Forelimb muscle (tissue), 1 donor: ENCODE results near the gene PSMB2. TPM values are rescaled to one million over a fixed set of nuclear protein-coding genes. Genes with fewer than 3 reads are reported as not detected.

Source experiments
- DNase-seq: peaks from one replicate; pipeline ENCODE4 v3.0.0-alpha.2; 2013; ENCODE audit warnings: low read depth
- polyA plus RNA-seq: library from polyadenylated mRNA; unstranded; fragments of 120-200 nt; gene quantifications from one replicate; pipeline ENCODE4 v1.2.1, GENCODE V29; 2013; ENCODE audit not compliant: insufficient read length

PSMB2 gene
- polyA plus RNA-seq, 1 donor = 58.1 TPM

DNA sequence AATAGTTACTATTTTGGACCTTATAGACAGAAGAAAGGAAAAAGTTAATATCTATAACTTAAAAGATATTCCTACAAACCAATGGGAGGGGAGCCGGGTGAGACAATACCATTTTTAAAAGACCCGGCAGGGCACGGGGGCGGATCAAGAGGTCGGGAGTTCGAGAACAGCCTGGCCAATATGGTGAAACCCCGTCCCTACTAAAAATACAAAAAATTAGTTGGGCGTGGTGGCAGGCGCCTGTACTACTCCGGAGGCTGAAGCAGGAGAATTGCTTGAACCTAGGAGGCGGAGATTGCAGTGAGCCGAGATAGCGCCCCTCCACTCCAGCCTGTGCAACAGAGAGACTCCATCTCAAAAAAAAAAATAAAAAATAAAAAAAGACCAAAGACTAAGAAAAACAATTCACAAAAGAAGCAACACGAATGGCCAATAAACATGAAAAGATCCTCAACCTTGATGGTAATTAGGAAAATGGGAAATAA is 1.2 kb upstream of the PSMB2 start:
- DNase-seq = no peak

DNA sequence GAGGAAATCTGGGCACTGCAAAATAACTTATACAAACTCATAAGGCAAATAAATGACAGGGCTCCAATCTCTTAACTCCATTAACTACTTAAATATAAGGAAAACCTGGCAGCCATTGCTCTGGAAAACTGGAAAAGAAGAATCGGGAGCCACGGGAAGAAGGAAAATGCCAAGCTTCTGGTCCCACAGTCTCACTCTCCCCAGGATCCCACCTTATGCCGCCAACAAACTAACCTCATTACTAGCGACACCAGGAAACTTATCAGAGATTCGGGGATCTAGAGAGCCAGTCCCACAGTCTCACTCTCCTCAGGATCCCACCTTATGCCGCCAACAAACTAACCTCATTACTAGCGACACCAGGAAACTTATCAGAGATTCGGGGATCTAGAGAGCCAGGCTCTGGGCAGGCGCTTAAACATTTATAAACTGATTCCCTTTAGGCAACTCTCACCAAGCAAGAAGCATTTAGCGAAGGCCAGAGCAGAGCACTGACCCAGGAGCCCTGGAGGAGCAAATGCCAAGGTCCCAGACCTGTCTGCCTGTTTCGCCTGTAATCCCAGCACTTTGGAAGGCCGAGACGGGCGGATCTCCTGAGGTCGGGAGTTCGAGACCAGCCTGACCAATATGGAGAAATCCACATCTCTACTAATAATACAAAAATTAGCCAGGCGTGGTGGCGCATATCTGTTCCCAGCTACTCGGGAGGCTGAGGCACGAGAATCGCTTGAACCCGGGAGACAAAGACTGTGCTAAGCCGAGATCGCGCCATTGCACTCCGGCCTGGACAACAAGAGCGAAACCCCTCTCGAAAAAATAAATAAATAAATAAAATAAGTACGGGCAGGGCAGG is 720 bp downstream of the PSMB2 start:
- DNase-seq = no peak

DNA sequence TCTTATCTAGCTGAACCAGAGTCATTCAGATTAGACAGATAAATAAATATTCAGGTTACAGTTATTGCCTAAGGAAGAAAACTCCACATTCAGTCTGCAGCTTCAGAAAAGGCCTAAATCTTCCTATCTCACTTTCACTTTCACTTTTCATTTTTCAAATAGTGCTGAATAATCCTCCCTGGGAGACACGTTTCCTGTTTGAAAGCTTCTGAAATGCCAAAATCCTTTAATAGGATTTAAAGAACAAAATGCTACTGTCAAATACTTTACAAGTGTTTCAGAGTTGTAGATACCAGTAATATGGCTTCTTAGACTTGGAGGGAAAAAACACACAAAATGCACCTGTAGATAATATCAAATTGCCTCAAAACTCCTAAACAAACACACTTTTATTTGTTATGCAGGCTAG is 3.9 kb downstream of the PSMB2 start:
- DNase-seq = no peak

DNA sequence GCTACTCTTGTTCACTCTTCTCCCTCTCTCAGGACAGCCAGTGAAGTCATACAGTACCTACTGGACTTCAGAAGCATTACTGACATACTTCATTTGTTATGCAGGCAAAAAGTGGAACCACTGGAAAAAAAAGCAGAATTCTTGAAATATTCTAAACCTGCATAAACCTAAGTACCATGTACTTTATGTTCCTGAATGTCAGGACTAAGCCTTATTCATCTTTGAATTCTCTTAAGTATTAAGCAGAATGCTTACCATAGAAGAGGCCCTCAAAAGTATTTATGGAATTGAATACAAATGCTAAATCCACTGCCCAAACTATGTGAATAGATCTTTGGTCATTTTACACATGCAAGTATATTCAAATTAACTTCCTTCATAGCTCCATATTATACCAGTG is 7.8 kb downstream of the PSMB2 start:
- no peak for DNase-seq

DNA sequence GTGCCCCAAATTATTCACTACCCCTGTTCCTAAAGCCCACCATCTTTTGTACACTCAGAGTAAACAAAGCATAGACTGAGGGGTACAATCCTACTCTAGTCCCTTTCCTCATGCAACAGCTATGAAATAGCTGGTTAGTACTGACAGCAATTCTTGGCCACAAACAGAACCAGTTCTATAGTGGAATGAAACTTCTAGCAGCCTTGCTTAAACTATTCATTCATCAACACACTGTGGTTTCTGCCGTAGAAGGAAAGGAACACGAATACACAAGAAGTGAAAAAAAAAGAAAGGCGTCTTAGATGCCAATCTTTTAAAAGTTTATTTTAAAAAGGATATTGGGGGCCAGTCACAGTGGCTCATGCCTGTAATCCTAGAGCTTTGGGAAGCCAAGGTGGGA is 9.9 kb downstream of the PSMB2 start:
- no peak for DNase-seq

DNA sequence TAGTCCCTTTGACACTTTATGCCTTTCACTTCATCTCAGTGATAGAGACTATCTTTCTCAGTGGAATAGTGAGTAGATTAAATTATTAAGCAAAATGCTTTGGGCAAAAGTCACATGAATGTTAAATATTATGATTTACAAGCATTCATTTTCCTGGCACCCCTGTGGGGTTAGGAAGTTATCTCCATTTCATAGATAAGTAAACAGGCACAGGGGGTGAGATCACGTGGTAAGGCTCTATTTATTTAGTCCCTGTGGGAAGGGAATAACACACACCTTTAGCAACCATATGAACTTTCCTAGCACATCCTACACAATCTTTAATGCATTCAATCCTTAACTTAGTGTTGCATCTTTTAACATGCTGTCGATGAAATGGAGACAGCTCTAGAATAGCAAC is 12.3 kb downstream of the PSMB2 start:
- no peak for DNase-seq

DNA sequence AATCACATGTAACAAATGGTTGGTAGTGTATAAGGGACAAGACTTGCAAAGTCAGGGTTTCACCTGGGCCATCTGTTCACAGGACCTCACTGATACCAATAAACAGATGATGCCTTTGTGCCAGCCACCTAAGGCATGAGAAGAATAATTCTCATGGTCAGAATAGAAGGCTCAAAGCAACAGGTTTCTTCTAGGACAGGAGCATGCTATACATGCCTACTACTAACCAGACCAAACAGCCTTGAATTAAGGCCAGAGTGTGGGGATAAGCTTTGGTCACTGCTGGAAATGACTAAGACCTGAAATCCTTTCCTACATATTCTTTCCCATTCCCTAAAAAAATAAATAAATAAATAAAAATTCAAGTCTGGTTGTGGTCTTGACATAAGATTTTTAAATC is 17.5 kb downstream of the PSMB2 start:
- no peak for DNase-seq

DNA sequence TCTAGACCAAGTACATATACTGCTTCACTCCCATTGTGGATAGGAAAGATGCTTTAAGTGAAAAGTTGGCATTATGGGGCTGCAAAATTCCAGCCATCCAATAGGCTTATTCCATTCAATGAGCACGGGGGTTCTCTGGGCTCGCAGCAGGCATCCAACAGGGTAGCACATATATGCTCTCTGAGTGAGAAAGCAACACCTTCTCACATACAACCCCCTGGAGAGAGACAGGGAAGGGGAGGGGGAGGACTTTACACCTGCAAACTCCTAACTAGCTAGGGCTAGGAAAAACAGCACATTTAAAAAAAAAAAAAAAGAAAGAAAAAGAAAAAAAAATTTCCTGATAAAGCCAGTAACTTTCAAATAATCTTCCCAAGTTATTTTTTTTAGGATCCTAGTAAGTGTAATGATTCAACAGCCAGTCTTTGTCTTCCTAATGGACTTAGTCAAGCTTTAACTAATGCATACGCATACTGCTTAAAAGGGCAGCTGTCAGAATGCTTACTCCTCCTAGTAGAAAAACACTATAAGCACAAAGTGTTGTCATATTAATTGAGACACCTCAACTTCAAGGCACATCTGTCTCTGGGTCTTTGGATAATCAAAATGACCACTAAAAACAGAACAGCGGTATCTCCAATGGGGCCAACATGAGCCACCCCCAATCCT is 18.7 kb downstream of the PSMB2 start:
- DNase-seq = no peak

DNA sequence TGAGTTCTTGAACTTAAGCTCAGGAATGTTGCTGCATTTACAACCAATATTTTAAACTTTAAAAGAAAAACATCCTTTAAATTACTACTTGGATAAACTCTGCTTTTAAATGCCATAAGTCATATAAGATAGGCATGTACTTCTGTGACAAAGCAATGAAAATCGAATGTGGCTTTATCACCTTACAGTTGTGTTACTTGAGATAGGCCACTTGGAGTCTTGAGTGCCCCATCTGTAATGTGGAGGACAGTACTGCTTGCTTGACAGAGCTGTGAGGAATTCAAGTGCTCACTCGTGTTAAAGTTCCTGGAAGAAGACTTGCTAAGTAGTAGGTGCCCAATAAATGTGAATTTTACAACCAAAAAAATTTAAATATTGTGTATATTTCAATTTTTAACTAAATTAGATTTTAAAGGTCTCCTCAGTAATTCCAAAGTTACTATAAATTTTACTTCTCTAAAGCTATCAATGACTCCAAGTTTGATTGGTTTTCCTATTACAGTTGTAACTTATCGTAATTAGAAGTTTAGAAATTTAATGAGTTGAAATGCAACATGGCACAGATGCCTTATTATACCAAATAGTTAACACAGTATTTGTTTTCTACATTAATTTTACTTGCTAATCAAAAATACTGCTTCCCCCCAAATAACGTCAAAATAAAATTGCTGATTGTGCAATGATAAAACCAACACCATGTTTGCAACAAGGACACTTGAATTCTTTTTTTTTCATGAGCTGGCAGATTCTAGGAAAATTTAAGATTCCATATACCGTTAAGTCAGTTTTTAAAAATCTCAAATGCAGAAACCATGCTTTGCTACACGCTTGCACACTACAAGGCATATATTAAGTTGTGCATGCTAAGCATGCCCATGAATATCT is 21.8 kb downstream of the PSMB2 start:
- no peak for DNase-seq

DNA sequence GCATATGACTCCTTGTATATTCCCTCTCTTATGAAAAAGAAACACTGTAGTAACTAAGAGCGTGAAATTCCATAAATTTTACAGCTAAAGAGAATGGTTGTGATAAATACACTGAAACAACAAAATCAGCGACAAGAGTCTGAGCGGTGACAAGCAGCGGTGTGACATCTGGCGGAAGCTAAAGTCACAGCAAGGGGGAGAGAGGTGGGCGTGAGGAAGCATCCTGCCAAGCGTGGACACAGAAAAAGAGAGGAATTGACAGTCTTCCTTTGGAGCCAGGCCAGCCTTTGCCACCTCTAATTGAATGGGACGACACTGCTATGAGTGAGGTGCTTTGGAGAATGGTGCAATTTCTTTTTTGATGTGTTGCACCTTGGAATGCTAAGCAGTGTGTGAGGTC is 25.9 kb downstream of the PSMB2 start:
- no peak for DNase-seq

DNA sequence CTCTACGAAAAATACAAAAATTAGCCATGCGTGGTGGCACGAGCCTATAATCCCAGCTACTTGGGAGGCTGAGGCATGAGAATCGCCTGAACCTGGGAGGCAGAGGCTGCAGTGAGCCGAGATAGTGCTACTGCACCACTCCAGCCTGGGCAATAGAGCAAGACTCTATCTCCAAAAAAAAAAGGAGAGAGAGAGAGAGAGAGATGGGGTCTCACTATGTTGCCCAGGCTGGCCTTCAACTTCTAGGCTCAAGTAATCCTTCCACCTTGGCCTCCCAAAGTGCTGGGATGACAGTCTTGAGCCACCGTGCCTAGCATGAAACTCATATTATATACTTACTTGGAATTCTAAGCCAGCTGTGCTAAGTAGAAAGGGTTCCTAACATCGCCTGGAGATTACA is 29.7 kb downstream of the PSMB2 start:
- no peak for DNase-seq

DNA sequence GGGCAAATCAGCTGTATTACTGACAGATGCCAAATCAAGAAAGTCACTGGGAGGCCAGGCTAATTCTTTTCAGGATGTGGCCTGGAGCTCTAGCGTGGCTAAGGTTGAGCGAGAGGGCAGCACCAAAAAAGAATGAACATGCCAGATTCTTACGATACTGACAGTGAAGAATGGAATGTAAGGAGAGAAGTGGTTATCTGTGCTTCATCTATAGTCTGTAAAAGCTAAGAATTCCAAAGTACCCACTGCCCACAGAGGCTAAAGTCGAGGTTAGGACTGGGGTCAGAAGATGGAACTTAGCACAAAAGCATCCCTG is 35.5 kb downstream of the PSMB2 start:
- no peak for DNase-seq

DNA sequence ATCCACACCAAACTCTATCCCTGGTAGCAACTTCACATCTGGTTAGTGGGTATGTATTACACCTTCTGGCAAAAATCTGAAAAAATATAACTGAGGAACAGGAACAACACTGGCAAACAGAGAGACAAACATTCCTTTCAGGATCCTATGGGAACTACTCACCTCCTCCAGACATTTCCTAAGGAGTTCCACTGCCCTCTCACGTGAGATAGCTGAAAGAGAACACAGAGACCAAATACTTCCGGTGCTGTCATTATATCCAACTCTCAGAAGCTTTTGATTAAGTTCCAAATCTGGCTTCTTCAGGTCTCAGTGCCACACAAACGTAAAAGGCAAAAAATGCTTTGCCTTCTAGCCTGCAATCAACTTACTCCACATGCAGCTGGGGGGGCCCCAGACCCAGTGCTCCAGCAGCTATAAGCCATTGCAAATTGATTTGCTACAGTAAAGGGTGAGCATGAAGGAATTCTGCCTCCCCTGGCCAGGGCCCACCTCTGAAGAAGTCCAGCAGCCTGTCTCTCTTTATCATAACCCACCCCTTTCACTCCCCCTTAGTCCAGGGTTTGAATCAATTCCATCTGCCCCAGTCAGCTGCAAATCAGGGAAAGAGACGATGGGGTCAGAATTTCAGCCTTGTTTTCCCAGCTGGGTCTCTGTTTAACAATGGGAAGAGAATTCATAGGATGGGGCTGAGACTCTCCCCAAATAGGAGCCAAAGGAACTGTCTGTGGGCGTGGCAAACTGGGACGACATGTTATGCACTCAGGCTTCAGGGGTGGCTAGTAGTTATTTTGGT is 36.1 kb downstream of the PSMB2 start:
- no peak for DNase-seq

DNA sequence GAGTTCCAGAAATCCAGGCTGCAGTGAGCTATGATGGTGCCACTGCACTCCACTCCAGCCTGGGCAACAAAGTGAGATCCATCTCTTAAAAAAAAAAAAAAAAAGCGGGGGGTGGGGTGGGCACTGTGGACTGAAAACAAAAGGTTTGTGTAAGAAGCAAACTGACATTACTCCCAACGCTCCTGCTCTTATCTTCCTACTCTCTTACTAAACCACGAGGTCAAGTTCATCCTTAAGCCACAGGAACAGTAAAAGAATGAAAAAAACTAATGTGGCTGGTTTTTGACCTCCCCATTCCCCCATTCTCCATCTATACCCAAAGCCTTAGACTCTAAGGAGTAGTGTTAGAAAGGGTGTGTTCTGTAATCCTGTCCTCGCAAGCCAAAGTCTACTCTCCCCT is 37.4 kb downstream of the PSMB2 start:
- DNase-seq = no peak

DNA sequence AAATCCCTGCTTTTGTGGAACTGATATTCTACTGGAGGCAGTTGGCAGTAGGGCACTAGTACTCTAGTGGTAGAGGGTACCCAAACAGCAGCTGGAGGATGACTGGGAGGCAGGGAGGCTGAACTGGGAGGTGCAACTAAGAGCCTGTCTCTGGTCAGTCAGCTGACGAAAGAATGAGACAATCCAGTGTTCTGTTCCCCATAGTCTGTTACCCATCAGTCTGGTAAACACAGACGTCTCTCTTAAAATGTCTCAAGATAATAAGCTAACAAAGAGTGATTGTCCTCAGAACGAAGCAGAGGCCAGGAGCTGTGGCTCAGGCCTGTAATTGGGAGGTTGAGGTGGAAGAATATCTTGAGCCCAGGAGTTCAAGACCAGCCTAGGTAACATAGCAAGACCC is 37.9 kb downstream of the PSMB2 start:
- no peak for DNase-seq

DNA sequence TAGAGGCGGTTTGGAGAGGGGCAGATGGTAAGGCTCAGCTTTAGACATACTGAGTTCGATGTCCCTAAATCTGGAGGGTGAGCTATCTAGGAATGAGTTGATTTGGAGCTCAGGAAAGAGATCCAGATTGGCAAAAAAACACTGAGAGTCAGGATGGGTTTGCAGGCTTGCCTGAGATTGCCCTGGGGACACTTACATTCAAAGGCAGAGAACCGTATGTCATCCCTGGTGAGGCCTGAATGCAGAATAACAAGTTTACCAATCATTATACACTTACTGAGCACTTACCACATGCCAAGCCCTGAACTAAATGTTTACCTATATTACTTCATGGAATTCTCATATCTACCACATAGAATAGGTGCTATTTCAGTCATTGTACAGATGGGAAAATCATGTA is 40.7 kb downstream of the PSMB2 start:
- DNase-seq = no peak

DNA sequence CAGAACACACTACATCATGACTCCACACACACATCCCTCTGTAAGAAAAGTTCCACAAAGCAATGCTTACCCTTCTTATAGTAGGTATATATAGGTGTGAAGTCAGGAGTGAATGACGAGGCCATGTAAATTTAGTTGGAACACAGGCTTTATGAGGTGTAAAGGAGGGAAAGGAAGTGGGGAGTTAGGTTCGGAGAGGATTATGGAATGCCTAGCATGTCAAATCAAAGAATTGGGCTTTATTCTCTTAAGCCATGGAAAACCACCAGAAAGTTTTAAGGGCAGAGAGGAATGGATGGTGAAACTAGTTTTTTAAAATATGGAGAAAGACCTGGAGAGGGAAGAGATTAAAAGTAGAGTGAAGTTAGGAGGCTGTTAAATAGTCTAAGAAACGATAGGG is 41.9 kb downstream of the PSMB2 start:
- no peak for DNase-seq

DNA sequence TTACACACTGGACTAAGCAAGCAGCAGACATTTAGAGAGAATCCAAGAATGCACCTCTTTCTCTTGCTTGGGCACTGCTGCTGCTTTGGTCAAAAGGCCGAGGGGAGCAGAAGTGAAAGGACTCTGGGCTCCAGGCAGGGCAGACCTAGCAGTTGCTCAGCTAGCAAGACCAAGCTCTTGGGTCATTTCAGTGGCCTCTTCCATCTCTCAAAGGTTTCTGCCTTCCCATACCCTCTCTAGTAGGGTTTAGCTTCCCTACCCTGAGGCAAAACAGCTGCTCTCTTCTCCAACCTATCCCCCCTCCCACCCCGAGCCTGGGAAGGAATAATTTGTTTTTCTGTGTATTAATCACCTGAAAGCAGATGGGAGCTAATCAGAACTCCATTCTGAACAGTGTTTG is 42.4 kb downstream of the PSMB2 start:
- no peak for DNase-seq

DNA sequence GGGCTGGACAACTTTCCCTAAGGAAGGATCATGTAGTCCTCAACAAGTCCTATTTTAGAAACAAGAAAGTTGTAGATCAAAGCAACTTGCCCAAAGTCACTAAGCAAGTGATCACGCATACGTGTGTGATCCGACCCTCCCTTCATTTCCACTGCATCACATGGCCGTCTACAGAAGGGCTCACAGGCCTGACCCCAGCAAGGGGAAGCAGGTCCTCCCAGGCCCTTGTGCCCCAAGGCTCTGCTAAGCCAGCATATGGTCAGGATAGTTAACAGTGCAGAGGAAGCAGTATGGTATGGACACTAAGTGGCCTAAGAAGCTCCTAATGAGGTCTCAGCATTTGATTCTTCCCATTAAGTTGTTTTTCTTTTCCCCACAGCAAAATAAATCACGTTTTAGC is 43.5 kb downstream of the PSMB2 start:
- DNase-seq = no peak

DNA sequence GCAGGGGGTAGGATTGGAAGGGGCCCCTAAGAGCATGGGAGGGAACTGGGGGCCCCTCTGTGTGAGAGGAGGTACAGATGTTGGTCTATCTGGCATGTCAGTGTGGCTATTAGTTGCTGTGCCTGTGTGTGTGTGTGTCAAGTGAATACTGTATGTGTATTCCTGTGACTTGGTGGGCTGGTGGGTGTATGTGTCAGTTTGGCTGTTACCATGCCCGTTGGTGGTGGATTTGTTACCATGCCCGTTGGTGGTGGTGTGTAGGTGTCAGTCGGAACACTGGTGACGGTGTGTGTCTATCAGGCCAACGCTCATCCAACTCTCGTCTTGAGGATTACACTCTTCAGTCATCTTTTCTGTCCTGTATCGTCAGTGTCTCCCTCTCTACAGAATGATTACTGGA is 45.6 kb downstream of the PSMB2 start:
- no peak for DNase-seq

DNA sequence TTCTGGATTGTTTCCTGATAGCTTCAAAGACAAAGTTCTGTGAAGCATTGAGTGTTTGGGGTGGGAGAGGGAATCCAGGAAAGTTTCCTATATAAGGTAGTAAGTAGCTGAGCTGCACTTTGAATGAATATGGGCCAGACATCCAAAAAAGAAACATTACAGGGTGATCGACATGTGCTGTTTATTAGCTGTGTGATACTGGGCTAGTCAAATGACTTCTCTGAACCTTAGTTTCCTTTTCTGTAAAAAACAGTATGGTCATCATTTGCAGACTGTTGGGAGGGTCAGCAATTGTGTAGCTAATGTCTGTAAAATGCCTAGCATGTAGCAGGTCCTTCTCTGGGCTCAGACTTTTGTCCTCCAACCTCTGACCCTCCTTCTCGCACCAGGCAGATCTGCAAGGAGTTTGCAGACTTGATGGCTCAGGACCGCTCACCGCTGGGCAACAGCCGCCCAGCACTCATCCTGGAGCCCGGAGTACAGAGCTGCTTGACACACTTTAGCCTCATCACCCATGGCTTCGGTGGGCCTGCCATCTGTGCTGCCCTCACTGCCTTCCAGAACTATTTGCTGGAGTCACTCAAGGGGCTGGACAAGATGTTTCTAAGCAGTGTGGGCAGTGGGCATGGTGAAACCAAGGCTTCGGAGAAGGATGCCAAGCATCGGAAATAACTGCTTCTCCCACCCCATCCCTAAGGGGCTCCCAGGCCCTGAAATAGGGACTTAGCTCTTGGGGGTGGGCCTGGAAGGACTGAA is 47.1 kb downstream of the PSMB2 start:
- DNase-seq = no peak
